NCI-H748 (cell line): Measurements from ENCODE around the gene CREG2.

Experiments
- DNase-seq: peaks from one replicate; lab custom pipeline; 2025; ENCODE audit not compliant: unreplicated experiment; lab: John Stamatoyannopoulos, UW

The CREG2 gene

GRCh38 chr2:101409699-101410098 lies 22.4 kb upstream of the CREG2 start:
- no peak for DNase-seq

- no peak for DNase-seq
Measured at GRCh38 chr2:101408925-101409324, 21.6 kb upstream of the CREG2 start.

- no peak for DNase-seq
Measured at GRCh38 chr2:101405351-101405899, 18.1 kb upstream of the CREG2 start.

GRCh38 chr2:101403745-101404144 lies 16.4 kb upstream of the CREG2 start:
- no peak for DNase-seq

- DNase-seq: no peak
Measured at GRCh38 chr2:101402630-101403029, 15.3 kb upstream of the CREG2 start.

- no peak for DNase-seq
Measured at GRCh38 chr2:101401906-101402305, 14.6 kb upstream of the CREG2 start.

GRCh38 chr2:101401326-101401665 lies 14.0 kb upstream of the CREG2 start:
- no peak for DNase-seq

GRCh38 chr2:101400506-101401325 lies 13.4 kb upstream of the CREG2 start:
- DNase-seq: no peak

GRCh38 chr2:101400048-101400447 lies 12.7 kb upstream of the CREG2 start:
- no peak for DNase-seq

- peak; percentile 10 for DNase-seq
Measured at GRCh38 chr2:101399021-101399799, 11.9 kb upstream of the CREG2 start.

GRCh38 chr2:101398116-101398821 lies 11.0 kb upstream of the CREG2 start:
- no peak for DNase-seq

GRCh38 chr2:101396316-101396717 lies 9.0 kb upstream of the CREG2 start:
- no peak for DNase-seq

GRCh38 chr2:101395545-101396315 lies 8.4 kb upstream of the CREG2 start:
- DNase-seq: no peak

- DNase-seq: no peak
Measured at GRCh38 chr2:101388232-101388631, 929 bp upstream of the CREG2 start.

- DNase-seq: peak; percentile 36
Measured at GRCh38 chr2:101386599-101387150, 628 bp downstream of the CREG2 start.

- no peak for DNase-seq
Measured at GRCh38 chr2:101383016-101383541, 4.2 kb downstream of the CREG2 start.

GRCh38 chr2:101382442-101382841 lies 4.9 kb downstream of the CREG2 start:
- DNase-seq: no peak

GRCh38 chr2:101380376-101380775 lies 6.9 kb downstream of the CREG2 start:
- DNase-seq: no peak

- no peak for DNase-seq
Measured at GRCh38 chr2:101379091-101379490, 8.2 kb downstream of the CREG2 start.

GRCh38 chr2:101375653-101376052 lies 11.7 kb downstream of the CREG2 start:
- no peak for DNase-seq
